GM19239 (cell line): ENCODE data around the gene DDN.

Experiments
- DNase-seq: peaks from one replicate; pipeline ENCODE4 v3.0.0; 2011; ENCODE audit warnings: low spot score; ENCODE audit not compliant: insufficient read length
- FAIRE-seq: peaks from 2 replicates; lab custom pipeline; 2011; peaks lifted over from hg19 to GRCh38; lab: Jason Lieb, UNC

Gene DDN

GRCh38 chr12:49032276-49032675 is 33.1 kb upstream of the DDN start:
- DNase-seq (no peak), FAIRE-seq (no peak)

- FAIRE-seq (no peak), DNase-seq (no peak)
Measured at GRCh38 chr12:49031573-49032161, 32.5 kb upstream of the DDN start.

GRCh38 chr12:49030714-49031572 is 31.8 kb upstream of the DDN start:
- DNase-seq (no peak), FAIRE-seq (no peak)

DNA sequence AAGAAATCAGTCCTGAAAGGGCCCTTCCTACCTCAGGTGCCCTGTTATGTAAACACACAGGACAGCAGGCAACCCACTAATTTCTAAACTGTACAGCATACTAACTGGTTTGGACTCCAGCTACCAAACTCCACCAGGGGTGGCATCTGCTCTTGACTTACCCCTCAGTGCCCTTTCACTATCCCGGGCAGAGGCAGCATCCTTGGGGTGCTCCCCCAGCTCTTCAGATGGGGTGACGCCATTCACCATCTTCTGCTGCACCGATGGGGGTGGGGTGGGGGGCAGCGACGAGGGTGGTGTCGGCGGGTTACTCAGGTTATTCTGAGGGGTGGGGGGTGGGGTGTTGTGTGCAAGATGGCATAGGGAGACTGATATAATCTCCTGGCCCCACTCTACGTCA is 30.9 kb upstream of the DDN start:
- DNase-seq (no peak), FAIRE-seq (no peak)

GRCh38 chr12:49028666-49029275 is 29.6 kb upstream of the DDN start:
- FAIRE-seq (no peak), DNase-seq (no peak)

DNA sequence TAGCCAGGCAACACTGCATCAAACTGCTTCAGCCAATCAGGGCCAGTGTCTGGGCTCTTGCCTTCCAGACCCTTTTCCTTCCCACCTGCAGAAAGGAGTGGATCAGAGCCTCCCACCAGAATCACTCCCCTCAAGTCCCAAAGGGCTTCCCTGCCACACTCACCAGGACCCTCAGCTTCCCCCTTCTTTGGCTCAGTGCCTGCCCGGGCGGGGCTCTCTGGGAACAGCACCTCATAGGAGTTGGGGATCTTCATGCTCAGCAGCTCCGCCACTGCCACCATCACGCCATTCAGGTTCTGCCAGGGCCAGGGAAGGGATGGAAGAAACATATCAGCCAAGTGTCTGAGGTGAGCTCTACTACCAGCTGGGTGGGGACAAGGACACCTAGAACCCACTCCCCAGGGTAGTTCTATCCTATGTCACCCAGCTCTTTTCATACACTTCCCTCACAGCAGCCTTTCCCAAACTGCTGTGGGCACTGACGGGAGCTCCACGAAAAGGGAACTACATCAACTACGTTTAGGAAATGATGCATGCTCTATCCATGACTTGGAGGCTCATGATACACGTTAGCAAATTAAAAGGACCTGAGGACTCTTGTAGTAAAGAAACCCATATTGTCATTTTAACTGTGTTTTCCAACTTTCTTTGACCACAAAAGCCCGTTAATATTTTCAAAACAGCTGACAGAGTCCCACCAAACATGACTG is 28.8 kb upstream of the DDN start:
- no peak for DNase-seq
- no peak for FAIRE-seq

DNA sequence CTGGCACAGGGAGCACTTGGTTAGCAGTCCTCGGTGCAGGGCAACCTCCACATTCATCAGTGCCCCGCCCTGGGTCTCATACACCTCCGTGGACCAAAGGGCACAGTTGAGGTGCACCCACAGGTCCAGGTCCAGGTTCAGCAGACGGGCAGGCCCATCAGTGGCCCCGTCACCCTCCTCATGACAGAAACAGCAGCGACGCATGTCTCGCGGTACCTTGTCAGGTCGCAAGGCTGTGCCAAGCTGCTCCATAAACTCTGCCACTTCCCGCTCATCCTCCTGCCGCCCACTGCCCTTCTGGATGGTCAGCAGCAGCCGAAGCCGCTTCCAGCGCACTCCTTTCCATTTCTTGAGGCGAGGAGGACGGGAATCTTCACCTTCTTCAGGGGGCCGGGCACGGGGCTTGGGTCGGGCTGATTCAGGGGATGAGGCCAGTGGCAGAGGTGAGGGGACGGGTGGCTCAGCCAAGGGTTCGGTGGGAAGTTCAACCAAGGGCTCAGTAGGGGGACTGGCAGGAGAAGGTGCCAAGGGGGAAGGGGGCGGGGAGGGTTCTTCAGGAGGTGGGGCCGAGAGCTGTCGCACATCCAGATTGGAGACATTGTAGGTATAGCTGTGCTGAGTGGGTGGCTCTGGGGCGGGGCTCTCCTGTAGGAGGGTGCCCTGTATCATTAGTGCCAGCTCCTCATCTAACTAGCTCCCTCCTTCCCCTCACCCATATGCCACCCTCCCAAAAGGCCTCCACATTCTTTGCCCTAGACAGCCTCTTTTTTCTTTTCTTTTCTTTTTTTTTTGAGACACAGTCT is 27.7 kb upstream of the DDN start:
- no peak for DNase-seq
- FAIRE-seq: no peak

GRCh38 chr12:49026101-49026500 is 26.9 kb upstream of the DDN start:
- DNase-seq (no peak), FAIRE-seq (no peak)

DNA sequence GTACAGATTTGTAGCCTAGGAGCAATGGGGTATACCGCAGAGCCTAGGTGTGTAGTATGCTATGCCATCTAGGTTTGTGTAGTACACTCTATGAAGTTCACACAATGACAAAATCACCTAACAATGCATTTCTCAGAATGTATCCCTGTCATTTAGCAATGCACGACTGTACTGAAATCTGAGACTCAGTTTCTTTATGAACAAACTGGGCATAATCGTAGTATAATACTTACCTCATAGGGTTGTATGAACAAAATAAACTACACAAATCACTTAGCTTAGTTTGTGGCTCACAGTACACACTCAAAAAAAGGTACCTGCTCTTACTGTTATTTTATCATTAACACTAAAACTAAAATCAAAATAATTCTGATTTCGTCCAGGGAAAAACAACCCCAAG is 26.3 kb upstream of the DDN start:
- DNase-seq: no peak
- no peak for FAIRE-seq

- no peak for DNase-seq
- no peak for FAIRE-seq
Measured at GRCh38 chr12:49024543-49024942, 25.4 kb upstream of the DDN start.

DNA sequence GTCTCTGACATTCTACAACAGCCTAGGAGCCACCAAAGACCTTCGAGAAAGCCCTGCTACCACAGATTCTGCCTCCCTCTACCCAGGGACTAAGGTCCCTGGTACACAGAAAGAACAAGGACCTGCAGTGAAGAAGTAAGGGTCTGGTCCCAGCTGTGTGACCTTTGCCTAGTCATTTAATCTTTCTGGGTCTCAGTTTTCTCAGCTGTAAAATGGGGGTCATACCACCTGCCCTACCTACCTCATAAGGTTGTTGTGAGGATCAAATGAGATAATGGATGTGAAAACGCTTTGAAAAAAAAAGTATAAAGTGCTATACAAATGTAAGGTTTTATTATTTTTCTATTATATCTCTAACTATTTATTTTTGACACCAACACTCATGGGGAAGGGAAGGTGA is 24.6 kb upstream of the DDN start:
- no peak for DNase-seq

DNA sequence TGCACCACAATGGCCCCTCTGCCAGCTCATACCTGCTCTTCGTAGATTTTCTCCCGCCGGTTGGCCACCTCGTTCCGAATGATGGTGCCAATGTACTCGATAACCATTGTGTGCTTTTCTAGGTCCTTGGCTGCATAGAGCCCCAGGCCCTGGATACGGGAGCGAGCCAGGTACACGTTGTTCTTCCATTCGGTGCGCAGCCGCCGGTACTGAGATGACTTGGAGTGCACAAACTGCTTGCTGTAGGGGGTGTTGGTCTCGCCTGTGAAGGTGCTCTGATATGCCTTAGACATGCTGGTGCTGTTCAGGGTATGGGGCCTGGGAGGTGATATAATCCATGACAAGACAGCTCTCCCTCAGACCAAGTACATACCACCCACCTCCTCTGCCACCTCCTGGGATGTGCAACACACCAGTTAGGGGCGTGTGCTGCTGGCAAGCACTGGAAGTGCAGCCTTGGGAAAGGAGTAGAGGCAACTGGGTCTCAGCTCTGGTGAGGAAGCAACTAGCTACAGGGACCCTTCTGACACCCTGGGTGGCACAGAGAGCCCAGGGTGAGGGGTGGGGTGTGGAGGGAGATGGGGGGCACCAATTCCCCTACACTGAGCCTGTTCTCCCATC is 23.5 kb upstream of the DDN start:
- no peak for DNase-seq
- no peak for FAIRE-seq

More for the DNA sequence above, 24.6 kb upstream of the DDN start:
- no peak for FAIRE-seq

DNA sequence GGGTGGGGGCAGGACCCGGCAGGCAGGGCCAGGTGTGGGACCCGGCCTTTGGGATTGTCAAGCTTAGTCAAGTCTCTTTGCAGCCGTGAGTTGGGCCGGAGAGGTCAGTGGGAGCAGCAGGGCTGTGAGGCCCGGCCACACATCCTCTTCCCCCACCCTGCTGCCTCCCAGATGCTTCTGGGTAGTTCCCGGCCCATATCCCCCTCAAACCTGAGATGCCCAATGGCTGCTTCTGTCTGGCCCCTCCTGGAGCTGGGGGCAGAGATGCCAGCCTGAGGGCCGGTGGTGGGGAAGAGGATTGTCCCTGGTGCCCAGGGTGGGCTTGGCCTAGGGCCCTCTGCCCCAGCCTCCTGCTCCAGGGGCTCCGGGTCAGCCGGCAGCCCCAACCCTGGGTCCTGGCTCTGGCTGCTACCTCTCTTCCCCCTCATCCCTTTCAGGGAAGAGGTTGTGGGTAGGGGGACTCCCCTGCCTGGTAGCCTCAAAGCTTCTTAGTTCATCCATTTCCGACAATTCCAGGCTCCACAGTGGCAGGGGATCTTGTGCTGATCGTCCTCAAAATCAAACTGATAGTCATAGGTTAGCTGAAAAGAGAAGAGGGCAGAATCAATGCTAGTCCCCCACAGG is 22.2 kb upstream of the DDN start:
- no peak for FAIRE-seq
- DNase-seq: no peak

- no peak for FAIRE-seq
Measured at GRCh38 chr12:49020441-49020840, 21.3 kb upstream of the DDN start.

DNA sequence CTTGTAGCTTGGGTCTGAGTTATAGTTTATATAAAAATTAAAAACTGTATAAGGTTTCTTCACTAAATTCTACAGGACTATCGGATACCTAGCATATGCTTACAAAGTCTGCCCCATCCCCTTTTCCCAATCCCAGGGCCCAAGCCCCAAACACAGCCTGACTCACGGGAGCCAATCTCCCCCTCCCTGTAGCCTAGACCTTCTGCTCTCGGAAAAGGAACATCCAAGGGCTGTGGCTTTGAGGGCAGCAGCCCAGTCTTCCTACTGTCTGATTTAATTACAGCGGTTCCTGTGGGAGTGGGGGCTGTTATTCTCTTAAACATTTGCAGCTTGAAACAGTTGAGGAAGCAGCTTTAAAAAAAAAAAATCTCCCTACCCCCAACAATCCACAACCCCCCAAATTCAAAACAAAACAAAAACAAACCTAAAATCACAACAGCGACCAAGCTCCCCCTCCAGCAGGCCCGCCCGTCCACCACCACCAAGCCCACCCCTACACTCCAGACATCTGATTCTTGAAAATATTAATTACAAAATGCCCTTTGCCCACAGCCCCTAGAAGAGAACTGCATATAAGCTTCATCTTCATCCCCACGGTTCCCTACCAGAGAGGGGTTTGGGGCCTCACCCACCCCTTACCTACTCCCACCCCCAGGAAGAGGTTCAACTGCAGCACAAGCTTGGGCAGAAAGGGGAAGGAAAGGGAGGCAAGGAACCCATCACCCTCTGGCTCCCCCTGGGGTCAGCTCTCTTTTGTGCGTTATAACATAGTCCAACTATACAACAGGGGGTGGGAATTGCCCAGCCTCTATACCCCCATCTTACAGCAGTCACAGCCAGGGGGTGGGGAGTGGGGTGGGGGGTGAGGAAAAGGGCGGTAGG is 20.5 kb upstream of the DDN start:
- no peak for FAIRE-seq
- DNase-seq: no peak

More at GRCh38 chr12:49020441-49020840, 21.3 kb upstream of the DDN start:
- no peak for DNase-seq

GRCh38 chr12:49019120-49019430 is 19.9 kb upstream of the DDN start:
- DNase-seq (no peak), FAIRE-seq (no peak)

GRCh38 chr12:49018261-49019119 is 19.3 kb upstream of the DDN start, which contains the start of gene PRKAG1:
Gene PRKAG1, minus strand, starts transcription at chr12:49018776. Its CDS starts 36 bp downstream, at chr12:49018740.
- FAIRE-seq (peak; percentile 90), DNase-seq (peak; percentile 98)
